ENCODE data around the gene MXRA8. TPM values are rescaled to one million over a fixed set of nuclear protein-coding genes. Genes with fewer than 3 reads are reported as not detected.
"Not testable (repeated sequence)": the region's sequence is repeated elsewhere in the genome, so short reads cannot be mapped to it uniquely, and the experiment has no call there.

Gene MXRA8
- total RNA-seq, 4 donors from 2014 or later = 57.1 to 143 (median 106) TPM

- intact Hi-C loops (cut with DNase I) = loop anchor here (5.0 kb wide), 1 partner anchor 40 kb away; the partner anchor contains the start of gene MXRA8
- H3K4me3 ChIP-seq (replicated peaks in 1 of 3) = no peak overlapping the region
- WGBS, 2 donors = 86 to 90% methylated on average over 6 of the region's 6 CpGs
- DNase-seq = no peak
- H3K27ac ChIP-seq = no peak overlapping the region
- no peaks in the 10 kb centered on the region for H3K27me3 ChIP-seq
- peaks cover 6 to 19% of the 10 kb centered on the region in 2 donors for H3K4me1 ChIP-seq
- peaks cover 25 to 40% of the 10 kb centered on the region in 2 donors for H3K36me3 ChIP-seq
- TF ChIP-seq POLR2A (IDR thresholded peaks at IDR 0.05) (no peak), CTCF (IDR thresholded peaks at IDR 0.05) (no peak)
- H3K9me3 ChIP-seq = no peaks in the 10 kb centered on the region
These were observed 40.9 kb downstream of the MXRA8 start for GRCh38 chr1:1317420-1317819.

GRCh38 chr1:1316199-1316598, 42.2 kb downstream of the MXRA8 start:
- Histone ChIP-seq H3K36me3 (peaks cover 35 to 48% of the 10 kb centered on the region in 2 donors), H3K4me1 (peaks cover 6 to 14% of the 10 kb centered on the region in 2 donors)
- H3K27ac ChIP-seq; H3K4me3 ChIP-seq (replicated peaks in 1 of 3); DNase-seq; H3K27me3 ChIP-seq; H3K9me3 ChIP-seq: not testable (repeated sequence)
- 88% methylated on average over 8 of the region's 8 CpGs for WGBS, 2 donors
- intact Hi-C loops (cut with DNase I) = loop anchor here (5.0 kb wide), 1 partner anchor 41 kb away; the partner anchor contains the start of gene MXRA8

- H3K27ac ChIP-seq = no peak overlapping the region
- DNase-seq = no peak
These were observed 42.9 kb downstream of the MXRA8 start for GRCh38 chr1:1315435-1315954.

GRCh38 chr1:1314678-1315335, 43.5 kb downstream of the MXRA8 start:
- H3K4me1 ChIP-seq = peaks cover 6 to 13% of the 10 kb centered on the region in 2 donors
- TF ChIP-seq POLR2A (IDR thresholded peaks at IDR 0.05) (no peak), CTCF (IDR thresholded peaks at IDR 0.05) (no peak)

More at GRCh38 chr1:1315435-1315954, 42.9 kb downstream of the MXRA8 start:
- no peak for TF ChIP-seq CTCF (IDR thresholded peaks at IDR 0.05)
- TF ChIP-seq POLR2A (IDR thresholded peaks at IDR 0.05) = no peak
- intact Hi-C loops (cut with DNase I) = loop anchor here (5.0 kb wide), 1 partner anchor 42 kb away; the partner anchor contains the start of gene MXRA8
- Histone ChIP-seq H3K4me1 (peaks cover 6 to 12% of the 10 kb centered on the region in 2 donors), H3K9me3 (no peaks in the 10 kb centered on the region), H3K4me3 (replicated peaks in 1 of 3) (no peak overlapping the region), H3K27me3 (no peaks in the 10 kb centered on the region), H3K36me3 (peaks cover 42 to 52% of the 10 kb centered on the region in 2 donors)
- 76 to 83% methylated on average over 14 to 24 of the region's 26 CpGs for WGBS, 2 donors

GRCh38 chr1:1314237-1314586, 44.1 kb downstream of the MXRA8 start:
- no peak overlapping the region for H3K27ac ChIP-seq
- intact Hi-C loops (cut with DNase I) = no loop called here
- no peaks in the 10 kb centered on the region for H3K27me3 ChIP-seq
- DNase-seq = no peak
- peaks cover 10 to 19% of the 10 kb centered on the region in 2 donors for H3K4me1 ChIP-seq
- peaks cover 42 to 46% of the 10 kb centered on the region in 2 donors for H3K36me3 ChIP-seq
- H3K9me3 ChIP-seq = no peaks in the 10 kb centered on the region
- no peak overlapping the region for H3K4me3 ChIP-seq (replicated peaks in 1 of 3)
- TF ChIP-seq POLR2A (IDR thresholded peaks at IDR 0.05) (no peak), CTCF (IDR thresholded peaks at IDR 0.05) (no peak)
- WGBS, 2 donors = 89 to 100% methylated on average over 1 to 6 of the region's 15 CpGs

More at GRCh38 chr1:1314678-1315335, 43.5 kb downstream of the MXRA8 start:
- H3K9me3 ChIP-seq = no peaks in the 10 kb centered on the region
- H3K27me3 ChIP-seq = no peaks in the 10 kb centered on the region
- no peak overlapping the region for H3K4me3 ChIP-seq (replicated peaks in 1 of 3)
- no peak for DNase-seq
- no peak overlapping the region for H3K27ac ChIP-seq
- intact Hi-C loops (cut with DNase I) = loop anchor here (5.0 kb wide), 1 partner anchor 42 kb away; the partner anchor contains the start of gene MXRA8
- H3K36me3 ChIP-seq = peaks cover 42 to 52% of the 10 kb centered on the region in 2 donors
- 92 to 95% methylated on average over 12 to 23 of the region's 23 CpGs for WGBS, 2 donors

Measured in thyroid gland (tissue), 4 donors.